Stimulated activated CD8-positive, alpha-beta memory T cell treated with anti-CD3 and anti-CD28 coated beads, Interleukin-12 subunit alpha, Interleukin-12 subunit beta, amount 100 ng/mL, for 1 hour (primary cell): ENCODE results near the gene AGER.
"Not testable (repeated sequence)": the region's sequence is repeated elsewhere in the genome, so short reads cannot be mapped to it uniquely, and the experiment has no call there.

Experiments
- DNase-seq: peaks from one replicate; pipeline ENCODE4 v3.0.0-alpha.2; 2020; ENCODE audit warnings: low read depth

Gene AGER

GRCh38 chr6:32184084-32184640 is at the start of gene AGER:
TSS of gene AGER (minus strand) at chr6:32184253. CDS start at chr6:32184222, 31 bp downstream.
- no peak for DNase-seq

- DNase-seq: no peak
Observed at GRCh38 chr6:32226434-32226833, 42.4 kb upstream of the AGER start.

- no peak for DNase-seq
Observed at GRCh38 chr6:32224696-32225095, 40.6 kb upstream of the AGER start.

GRCh38 chr6:32223258-32224235 is 39.5 kb upstream of the AGER start, which contains the start of gene NOTCH4:
TSS of gene NOTCH4 (minus strand) at chr6:32224067. CDS start at chr6:32223928, 139 bp downstream.
- no peak for DNase-seq

GRCh38 chr6:32222333-32223230 is 38.5 kb upstream of the AGER start:
- DNase-seq: no peak

GRCh38 chr6:32220021-32220420 is 36.0 kb upstream of the AGER start:
- DNase-seq: no peak

GRCh38 chr6:32218167-32218566 is 34.1 kb upstream of the AGER start:
- no peak for DNase-seq

GRCh38 chr6:32216998-32217397 is 32.9 kb upstream of the AGER start:
- no peak for DNase-seq

DNA sequence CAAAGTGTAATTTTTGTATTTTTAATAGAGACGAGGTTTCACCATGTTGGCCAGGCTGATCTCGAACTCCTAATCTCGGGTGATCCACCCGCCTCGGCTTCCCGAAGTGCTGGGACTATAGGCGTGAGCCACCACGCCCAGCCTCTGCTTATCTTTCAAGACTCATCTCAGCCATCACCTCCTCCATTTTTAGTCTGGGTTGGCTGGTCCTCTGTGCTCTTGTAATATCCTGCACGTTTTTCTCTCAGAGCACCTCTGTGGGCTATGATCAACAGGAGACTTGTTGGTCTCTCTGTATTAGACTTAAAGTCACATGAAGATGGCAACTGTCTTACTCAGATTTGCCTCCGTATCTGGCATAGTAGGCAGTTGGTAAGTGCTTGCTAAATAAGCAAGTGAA is 32.2 kb upstream of the AGER start:
- no peak for DNase-seq

GRCh38 chr6:32215617-32216016 is 31.6 kb upstream of the AGER start:
- DNase-seq: no peak

DNA sequence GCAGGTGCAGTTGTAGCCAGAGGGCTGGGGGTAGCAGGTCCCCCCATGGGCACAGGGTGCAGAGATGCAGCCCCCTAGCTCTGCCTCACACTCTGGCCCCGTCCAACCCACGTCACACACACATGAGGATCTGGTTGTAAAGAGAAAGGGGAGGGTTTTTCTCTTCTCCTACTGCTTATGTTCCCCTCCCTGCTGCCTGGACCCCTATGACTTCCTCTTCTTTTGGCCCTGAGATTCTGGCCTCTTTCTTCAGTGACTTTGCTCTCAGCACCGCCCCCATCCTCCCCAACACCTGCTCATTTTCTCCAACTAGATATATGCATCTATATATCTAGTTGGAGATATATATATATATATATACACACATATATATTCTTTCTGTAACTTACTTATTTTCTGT is 30.1 kb upstream of the AGER start:
- no peak for DNase-seq

- no peak for DNase-seq
Observed at GRCh38 chr6:32213649-32214048, 29.6 kb upstream of the AGER start.

DNA sequence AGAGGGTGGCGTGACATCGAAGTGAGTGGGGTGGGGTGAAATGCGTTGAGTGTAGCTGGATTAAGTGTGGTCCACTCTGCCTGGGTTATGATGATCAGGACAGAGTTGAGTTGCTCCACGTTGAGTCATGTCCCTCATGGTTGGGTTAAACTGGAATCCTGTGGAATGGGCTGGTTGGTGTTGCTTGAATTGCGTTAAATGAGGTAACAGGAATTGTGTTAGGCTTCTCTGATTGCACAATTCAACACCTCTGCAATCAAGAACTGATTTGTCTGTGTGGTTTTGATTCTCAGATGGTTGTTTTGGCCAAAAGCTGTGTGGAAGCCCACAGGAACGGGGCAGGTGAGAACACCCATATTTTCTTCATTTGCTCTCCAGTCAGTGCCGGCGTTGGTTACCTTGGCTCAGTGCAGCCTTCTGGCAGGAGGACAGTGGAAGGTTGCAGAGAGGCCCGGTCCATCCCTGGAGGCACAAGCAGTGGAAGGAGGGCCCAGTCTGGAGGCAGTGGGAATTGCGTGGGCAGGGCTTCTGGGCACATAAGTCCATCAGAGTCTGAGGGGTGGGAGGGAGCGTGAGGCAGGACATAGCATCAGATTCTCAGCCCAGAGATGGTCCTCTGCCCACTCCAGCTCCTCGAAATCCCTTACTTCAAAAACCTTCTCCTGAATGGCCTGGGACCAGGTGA is 28.2 kb upstream of the AGER start:
- DNase-seq: no peak

DNA sequence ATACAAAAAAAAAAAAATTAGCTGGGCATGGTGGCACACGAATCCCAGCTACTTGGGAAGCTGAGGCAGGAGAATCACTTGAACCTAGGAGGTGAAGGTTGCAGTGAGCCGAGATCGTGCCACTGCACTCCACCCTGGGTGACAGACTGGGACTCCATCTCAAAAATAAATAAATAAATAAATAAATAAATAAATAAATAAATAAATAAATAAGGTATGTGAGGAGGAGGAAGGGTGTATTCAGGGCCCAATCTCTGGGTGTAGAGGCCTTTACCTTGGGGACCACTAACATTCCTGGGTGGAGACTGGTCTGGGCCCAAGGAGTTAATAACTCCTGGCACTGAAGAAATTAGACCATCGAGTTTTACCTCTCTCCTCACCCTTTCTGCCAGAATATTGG is 27.4 kb upstream of the AGER start:
- not testable (repeated sequence) for DNase-seq

GRCh38 chr6:32210191-32210601 is 26.1 kb upstream of the AGER start:
- no peak for DNase-seq

GRCh38 chr6:32208996-32209395 is 24.9 kb upstream of the AGER start:
- no peak for DNase-seq

- no peak for DNase-seq
Observed at GRCh38 chr6:32204268-32204715, 20.2 kb upstream of the AGER start.

DNA sequence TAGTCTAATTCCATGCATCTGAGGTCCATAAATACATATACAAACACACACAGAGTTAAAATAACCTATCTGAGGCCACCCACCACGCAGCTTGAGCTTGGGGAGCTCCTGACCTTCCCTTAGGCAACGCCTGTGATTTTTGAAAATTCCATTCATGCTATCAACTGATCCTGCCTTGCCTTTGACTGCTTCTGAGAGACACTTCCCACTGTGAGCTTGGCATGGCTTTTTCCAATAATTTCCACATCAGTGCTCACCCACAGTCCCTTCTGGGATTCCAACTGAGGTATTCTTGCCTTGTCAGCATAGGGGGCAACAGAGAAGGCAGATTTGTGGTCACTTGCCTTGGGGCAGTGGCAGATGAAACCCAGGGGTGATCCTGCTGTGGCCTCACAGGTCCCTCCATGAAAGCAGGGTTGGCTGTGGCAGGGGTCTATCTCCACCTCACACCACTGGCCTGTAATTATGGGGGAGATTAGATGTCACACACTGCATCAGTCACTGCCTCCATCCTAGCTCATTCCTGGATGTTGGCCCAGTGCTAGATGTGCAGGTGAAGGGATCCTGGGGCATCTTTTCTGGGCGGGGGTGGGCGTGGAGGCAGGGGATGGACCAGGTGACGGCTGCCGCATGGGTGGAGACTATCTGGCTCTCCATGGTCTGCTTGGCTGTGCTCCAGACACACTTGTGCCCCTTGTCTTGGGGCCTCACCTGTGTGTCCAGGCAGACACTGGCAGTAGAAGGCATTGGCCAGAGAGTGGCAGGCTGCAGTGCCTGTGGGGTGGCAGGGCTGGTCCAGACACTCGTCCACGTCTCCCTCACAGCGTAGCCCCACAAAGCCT is 19.6 kb upstream of the AGER start:
- DNase-seq: no peak

- no peak for DNase-seq
Observed at GRCh38 chr6:32202186-32202585, 18.1 kb upstream of the AGER start.

- no peak for DNase-seq
Observed at GRCh38 chr6:32200711-32201475, 16.8 kb upstream of the AGER start.
